ENCODE measurements around the gene RNF181. TPM values are rescaled to one million over a fixed set of nuclear protein-coding genes. Genes with fewer than 3 reads are reported as not detected.

Gene RNF181, protein sequence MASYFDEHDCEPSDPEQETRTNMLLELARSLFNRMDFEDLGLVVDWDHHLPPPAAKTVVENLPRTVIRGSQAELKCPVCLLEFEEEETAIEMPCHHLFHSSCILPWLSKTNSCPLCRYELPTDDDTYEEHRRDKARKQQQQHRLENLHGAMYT
- 229 TPM for polyA plus RNA-seq (2013, experiment 1 of 2)
- 235 TPM for polyA plus RNA-seq (2013, experiment 2 of 2)

DNA sequence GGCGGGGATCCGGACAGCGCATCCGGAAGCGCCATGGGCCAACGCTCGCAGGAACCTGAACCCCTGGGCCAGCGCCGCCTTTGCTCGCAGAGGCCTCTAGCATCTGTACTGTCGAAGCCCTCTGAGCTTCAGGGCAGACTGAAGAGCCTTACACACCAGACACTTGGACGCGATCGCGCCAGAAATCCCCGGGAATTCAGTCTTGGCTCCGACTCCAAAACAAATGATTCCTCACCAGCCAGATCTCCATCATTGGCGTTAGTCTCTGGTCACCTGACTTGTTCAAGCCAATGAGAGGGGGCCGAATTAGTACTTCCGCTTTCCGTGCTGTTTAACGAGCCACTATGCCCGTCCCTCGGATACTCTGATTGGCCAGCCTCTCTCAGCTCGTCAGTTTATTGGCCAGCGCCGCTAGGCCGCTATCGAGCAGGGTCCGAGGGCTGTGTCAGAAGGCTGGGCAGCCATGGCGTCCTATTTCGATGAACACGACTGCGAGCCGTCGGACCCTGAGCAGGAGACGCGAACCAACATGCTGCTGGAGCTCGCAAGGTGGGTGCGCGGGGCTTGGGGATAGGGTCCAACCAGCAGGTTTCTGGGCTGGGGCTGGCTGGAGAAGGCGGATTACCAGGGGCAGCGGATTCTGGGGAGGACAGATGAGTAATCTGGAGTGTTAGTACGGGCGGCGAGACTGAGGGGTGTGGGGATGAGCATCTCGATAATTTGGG lies at the start of gene RNF181:
Gene RNF181, plus strand, starts transcription at position 445 of the 725 bp plus-strand sequence. Its CDS starts 19 bp downstream, at position 464.
- H3K9ac ChIP-seq (ENCODE audit: low read length), result peak within 1 kb of the TSS; percentile 94
- peak within 1 kb of the TSS; percentile 34 for H2BK120ac ChIP-seq (ENCODE audit: low read depth, low read length)
- H2BK5ac ChIP-seq (ENCODE audit: low read depth, low read length, poor library complexity, severe bottlenecking), result no peak within 1 kb of the TSS
- peak within 1 kb of the TSS; percentile 37 to 98 for H3K4ac ChIP-seq (ENCODE audit: low read depth in 1 of 2, low read length in 2 of 2)
- peak within 1 kb of the TSS; percentile 23 for H4K91ac ChIP-seq (ENCODE audit: low read length)
- H3K18ac ChIP-seq (ENCODE audit: low read depth in 1 of 2, low read length in 2 of 2), result peak within 1 kb of the TSS; percentile 25 to 95
- peak within 1 kb of the TSS; percentile 74 for H3K4me2 ChIP-seq (ENCODE audit: low read length, poor library complexity, severe bottlenecking)
- peak within 1 kb of the TSS in 1 of 2 experiments; percentile 31 for H2BK12ac ChIP-seq (ENCODE audit: low read length in 2 of 2)
- under 1% methylated on average over 47 of the region's 47 CpGs for WGBS
- no peaks in the 10 kb centered on the region for H3K9me3 ChIP-seq (ENCODE audit: control insufficient read depth, low read length)
- no peak within 1 kb of the TSS for H3K23ac ChIP-seq (ENCODE audit: low read length in 2 of 2)
- peaks cover 27% of the 10 kb centered on the region for H3K4me1 ChIP-seq (ENCODE audit: control insufficient read depth, insufficient read depth, low read depth, low read length)
- H2AK5ac ChIP-seq (ENCODE audit: low read length, severe bottlenecking), result peak within 1 kb of the TSS; percentile 18
- peak; percentile 99 for DNase-seq
- peaks cover 31% of the 10 kb centered on the region for H3K79me1 ChIP-seq (replicated peaks; ENCODE audit: low read length, poor library complexity, severe bottlenecking)
- H2AFZ ChIP-seq (ENCODE audit: low read depth, low read length), result peak within 1 kb of the TSS; percentile 51
- H3K27me3 ChIP-seq (ENCODE audit: control insufficient read depth in 1 of 2, insufficient read depth in 1 of 2, low read length in 2 of 2), result no peaks in the 10 kb centered on the region
- peak within 1 kb of the TSS in 1 of 2 experiments; percentile 95 for H3K14ac ChIP-seq (ENCODE audit: low read length in 2 of 2)
- H3K36me3 ChIP-seq (ENCODE audit: control insufficient read depth in 1 of 2, insufficient read depth in 2 of 2, low read depth in 1 of 2, low read length in 2 of 2), result peaks cover 45 to 46% of the 10 kb centered on the region in 2 experiments
- no peak within 1 kb of the TSS for H2BK15ac ChIP-seq (ENCODE audit: low read depth, poor library complexity, severe bottlenecking)
- peak within 1 kb of the TSS; percentile 90 to 92 for H3K4me3 ChIP-seq (ENCODE audit: insufficient read depth in 1 of 2, low read depth in 1 of 2, low read length in 2 of 2)
- peak within 1 kb of the TSS; percentile 83 for H3K27ac ChIP-seq (ENCODE audit: low read length, poor library complexity, severe bottlenecking)
- H4K8ac ChIP-seq (ENCODE audit: low read length), result peak within 1 kb of the TSS; percentile 62

DNA sequence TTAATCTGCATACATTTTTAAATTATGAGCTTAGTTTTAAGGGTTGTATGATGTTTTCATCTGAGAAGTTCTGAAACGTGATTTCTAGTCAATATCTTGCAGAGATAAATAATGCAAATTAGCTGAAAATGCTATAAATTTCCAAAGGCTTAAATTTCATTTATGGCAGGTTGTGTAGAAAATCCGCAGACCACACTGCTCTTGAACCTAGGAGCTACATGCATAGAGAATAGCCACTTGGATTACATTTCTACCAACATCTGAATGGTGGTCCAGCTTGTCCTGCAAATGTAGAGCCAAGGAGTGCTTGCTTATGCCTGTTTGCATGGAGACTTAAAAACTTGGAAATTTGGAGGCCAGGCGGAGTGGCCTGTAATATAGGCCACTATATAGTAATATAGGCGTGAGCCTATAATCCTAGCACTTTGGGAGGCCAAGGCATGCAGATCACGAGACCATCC lies 49.7 kb upstream of the RNF181 start:
- H3K27me3 ChIP-seq (ENCODE audit: control insufficient read depth in 1 of 2, insufficient read depth in 1 of 2, low read length in 2 of 2), result no peaks in the 10 kb centered on the region
- no peak overlapping the region for H3K14ac ChIP-seq (ENCODE audit: low read length in 2 of 2)
- H3K27ac ChIP-seq (ENCODE audit: low read length, poor library complexity, severe bottlenecking), result no peak overlapping the region
- H3K18ac ChIP-seq (ENCODE audit: low read depth in 1 of 2, low read length in 2 of 2), result no peak overlapping the region
- no peak overlapping the region for H4K8ac ChIP-seq (ENCODE audit: low read length)
- peaks cover 16 to 71% of the 10 kb centered on the region in 2 experiments for H3K36me3 ChIP-seq (ENCODE audit: control insufficient read depth in 1 of 2, insufficient read depth in 2 of 2, low read depth in 1 of 2, low read length in 2 of 2)
- no peak overlapping the region for H3K23ac ChIP-seq (ENCODE audit: low read length in 2 of 2)
- no peak overlapping the region for H2BK5ac ChIP-seq (ENCODE audit: low read depth, low read length, poor library complexity, severe bottlenecking)
- DNase-seq, result no peak
- no peak overlapping the region for H2BK12ac ChIP-seq (ENCODE audit: low read length in 2 of 2)
- no peak overlapping the region for H3K4me2 ChIP-seq (ENCODE audit: low read length, poor library complexity, severe bottlenecking)
- peaks cover 8% of the 10 kb centered on the region for H3K4me1 ChIP-seq (ENCODE audit: control insufficient read depth, insufficient read depth, low read depth, low read length)
- no peaks in the 10 kb centered on the region for H3K9me3 ChIP-seq (ENCODE audit: control insufficient read depth, low read length)
- no peak overlapping the region for H3K4ac ChIP-seq (ENCODE audit: low read depth in 1 of 2, low read length in 2 of 2)
- no peak overlapping the region for H2AK5ac ChIP-seq (ENCODE audit: low read length, severe bottlenecking)
- no peak overlapping the region for H2AFZ ChIP-seq (ENCODE audit: low read depth, low read length)
- H3K9ac ChIP-seq (ENCODE audit: low read length), result peak overlapping the region; percentile 99
- WGBS, result 96% methylated on average over 5 of the region's 5 CpGs
- no peak overlapping the region for H3K4me3 ChIP-seq (ENCODE audit: insufficient read depth in 1 of 2, low read depth in 1 of 2, low read length in 2 of 2)
- no peak overlapping the region for H2BK120ac ChIP-seq (ENCODE audit: low read depth, low read length)
- H3K79me1 ChIP-seq (replicated peaks; ENCODE audit: low read length, poor library complexity, severe bottlenecking), result peaks cover 1% of the 10 kb centered on the region
- no peak overlapping the region for H2BK15ac ChIP-seq (ENCODE audit: low read depth, poor library complexity, severe bottlenecking)
- no peak overlapping the region for H4K91ac ChIP-seq (ENCODE audit: low read length)

DNA sequence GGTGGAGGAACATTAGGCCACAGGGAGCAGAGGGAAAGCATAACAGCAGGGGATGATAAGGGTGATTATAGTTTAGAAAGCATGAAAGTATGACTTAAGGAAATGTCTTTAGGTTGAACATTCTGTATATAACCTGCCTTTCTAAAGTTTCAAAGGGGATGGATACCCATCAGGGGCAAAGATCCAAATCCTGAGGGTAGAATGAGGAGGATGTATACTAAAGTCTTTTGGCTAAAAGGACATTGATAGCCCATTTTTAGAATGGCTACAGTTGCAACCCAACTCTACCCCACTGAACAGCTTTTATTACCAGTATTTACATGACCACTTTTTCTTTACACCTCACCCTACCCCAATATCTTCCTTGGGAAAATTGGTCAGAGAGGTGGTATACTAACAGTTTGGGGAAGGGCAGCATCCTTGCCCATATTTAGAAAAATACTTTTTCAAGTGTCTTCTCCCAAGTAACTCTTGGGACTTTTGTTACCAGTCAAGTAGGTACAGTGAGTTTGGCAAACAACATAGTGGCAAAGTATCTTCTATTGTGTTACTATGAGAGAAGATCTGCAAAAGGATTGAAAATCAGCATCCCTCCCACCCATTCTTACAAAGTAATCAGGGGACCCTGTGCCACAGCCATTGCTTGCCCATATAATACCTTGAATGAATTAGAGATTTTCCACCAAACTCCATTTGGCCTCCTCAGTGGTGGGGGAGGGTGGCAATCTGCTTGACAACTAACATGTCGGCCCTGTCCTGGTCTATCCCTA lies 48.3 kb upstream of the RNF181 start:
- Histone ChIP-seq H3K9me3 (ENCODE audit: control insufficient read depth, low read length) (no peaks in the 10 kb centered on the region), H3K14ac (ENCODE audit: low read length in 2 of 2) (no peak overlapping the region), H2AK5ac (ENCODE audit: low read length, severe bottlenecking) (peak overlapping the region; percentile 51), H2BK15ac (ENCODE audit: low read depth, poor library complexity, severe bottlenecking) (no peak overlapping the region), H3K4ac (ENCODE audit: low read depth in 1 of 2, low read length in 2 of 2) (no peak overlapping the region), H3K79me1 (replicated peaks; ENCODE audit: low read length, poor library complexity, severe bottlenecking) (peaks cover 7% of the 10 kb centered on the region), H3K4me1 (ENCODE audit: control insufficient read depth, insufficient read depth, low read depth, low read length) (peaks cover 8% of the 10 kb centered on the region), H2AFZ (ENCODE audit: low read depth, low read length) (no peak overlapping the region), H3K4me2 (ENCODE audit: low read length, poor library complexity, severe bottlenecking) (no peak overlapping the region), H4K8ac (ENCODE audit: low read length) (no peak overlapping the region), H3K4me3 (ENCODE audit: insufficient read depth in 1 of 2, low read depth in 1 of 2, low read length in 2 of 2) (no peak overlapping the region), H2BK5ac (ENCODE audit: low read depth, low read length, poor library complexity, severe bottlenecking) (no peak overlapping the region), H3K27ac (ENCODE audit: low read length, poor library complexity, severe bottlenecking) (peak overlapping the region; percentile 38), H3K18ac (ENCODE audit: low read depth in 1 of 2, low read length in 2 of 2) (no peak overlapping the region), H4K91ac (ENCODE audit: low read length) (no peak overlapping the region), H3K9ac (ENCODE audit: low read length) (peak overlapping the region; percentile 14), H2BK120ac (ENCODE audit: low read depth, low read length) (no peak overlapping the region), H3K27me3 (ENCODE audit: control insufficient read depth in 1 of 2, insufficient read depth in 1 of 2, low read length in 2 of 2) (no peaks in the 10 kb centered on the region), H3K23ac (ENCODE audit: low read length in 2 of 2) (no peak overlapping the region), H2BK12ac (ENCODE audit: low read length in 2 of 2) (no peak overlapping the region), H3K36me3 (ENCODE audit: control insufficient read depth in 1 of 2, insufficient read depth in 2 of 2, low read depth in 1 of 2, low read length in 2 of 2) (peaks cover 24 to 71% of the 10 kb centered on the region in 2 experiments)
- DNase-seq, result no peak
- WGBS, result 100% methylated on average over 1 of the region's 1 CpG
